GM12878 (cell line): ENCODE measurements around the gene A3GALT2. TPM values are rescaled to one million over a fixed set of nuclear protein-coding genes. Genes with fewer than 3 reads are reported as not detected.

Experiments used
- ATAC-seq: fragments of 200-7000 bp; cut with Tn5 transposase; 3 replicates; pipeline ENCODE4 v1.9.1; 2020; ENCODE audit warnings: mild to moderate bottlenecking, moderate library complexity
- BruUV-seq: library from RNA; stranded (reverse); fragments of 400-500 nt; replicated peaks from 2 replicates; lab custom pipeline; 2021; lab: Mats Ljungman, UMichigan
- CTCF ChIA-PET: fragments of 300-600 bp; sonication (Branson Sonifier 250); formaldehyde crosslinking; extraction: SDS; loops from one replicate; lab custom pipeline; 2021; ENCODE audit warnings: inconsistent platforms; lab: Yijun Ruan, JAX
- POLR2A ChIA-PET: fragments of 350-600 bp; formaldehyde crosslinking; extraction: SDS; loops from one replicate; lab custom pipeline; 2021; ENCODE audit warnings: inconsistent platforms; lab: Charles Lee
- RAD21 ChIA-PET: fragments of 300-600 bp; sonication (Branson Sonifier 250); formaldehyde crosslinking; loops from one replicate; lab custom pipeline; 2023; ENCODE audit warnings: antibody characterized with exemption; ENCODE audit not compliant: unreplicated experiment; lab: Charles Lee
- SMC1A ChIA-PET: fragments of 300-600 bp; sonication (Branson Sonifier 250); formaldehyde crosslinking; loops from one replicate; lab custom pipeline; 2023; ENCODE audit not compliant: unreplicated experiment, uncharacterized antibody; lab: Charles Lee
- DNase-seq: peaks from one replicate; pipeline ENCODE4 v3.0.0-alpha.2; 2011; ENCODE audit warnings: low read depth, low spot score
- FAIRE-seq: peaks from 3 replicates; lab custom pipeline; 2011; peaks lifted over from hg19 to GRCh38; lab: Jason Lieb, UNC
- H2AFZ ChIP-seq: 2 replicates; pipeline ENCODE4 v1.6.0; 2011; ENCODE audit warnings: low read depth, low read length, control low read depth; ENCODE audit not compliant: control insufficient read depth
- H3K27ac ChIP-seq: 2 replicates; pipeline ENCODE4 v1.5.1; 2011; ENCODE audit warnings: control low read depth; ENCODE audit not compliant: control insufficient read depth, insufficient read depth
- H3K27me3 ChIP-seq, 2 experiments: replicated peaks in 1 of 2; 2 replicates each; pipeline versions ENCODE4 v1.6.0 to v1.6.1; 2011; ENCODE audit warnings: low read length in 1 of 2; ENCODE audit not compliant: control insufficient read depth in 2 of 2, insufficient read depth in 2 of 2
- H3K36me3 ChIP-seq, 2 experiments: 2 replicates each; pipeline ENCODE4 v1.5.1; 2011; ENCODE audit warnings: low read length in 1 of 2; ENCODE audit not compliant: control insufficient read depth in 2 of 2, insufficient read depth in 2 of 2
- H3K4me1 ChIP-seq: 2 replicates; pipeline ENCODE4 v1.6.1; 2011; ENCODE audit warnings: mild to moderate bottlenecking, low read length, moderate library complexity, mixed read lengths; ENCODE audit not compliant: control insufficient read depth, insufficient read depth
- H3K4me2 ChIP-seq: 2 replicates; pipeline ENCODE4 v1.6.0; 2011; ENCODE audit warnings: control low read depth; ENCODE audit not compliant: control insufficient read depth, insufficient read depth
- H3K4me3 ChIP-seq: fragments of 200-600 bp; sonication (generic); 2 replicates; pipeline ENCODE4 v1.5.1; 2016
- H3K79me2 ChIP-seq: 2 replicates; pipeline ENCODE4 v1.6.0; 2011; ENCODE audit warnings: low read length; ENCODE audit not compliant: control insufficient read depth, insufficient read depth
- H3K9ac ChIP-seq: 2 replicates; pipeline ENCODE4 v1.8.0; 2011; ENCODE audit warnings: low read length, control low read depth, mixed read lengths; ENCODE audit not compliant: control insufficient read depth, insufficient read depth
- H3K9me3 ChIP-seq: replicated peaks from 3 replicates; pipeline ENCODE4 v1.5.1; 2011; ENCODE audit warnings: mild to moderate bottlenecking, low read length; ENCODE audit not compliant: control insufficient read depth, insufficient read depth
- H4K20me1 ChIP-seq: 2 replicates; pipeline ENCODE4 v1.6.0; 2011; ENCODE audit not compliant: control insufficient read depth, insufficient read depth
- HDAC6 ChIP-seq: fragments of 200-600 bp; sonication (generic); IDR thresholded peaks from one replicate; pipeline ENCODE4 v1.8.0; 2017; ENCODE audit warnings: antibody characterized with exemption; ENCODE audit not compliant: unreplicated experiment
- MTA3 ChIP-seq: IDR thresholded peaks from 2 replicates; pipeline ENCODE4 v1.6.1; 2012; ENCODE audit warnings: low read length, inconsistent platforms, borderline replicate concordance
- NR2C2 ChIP-seq: IDR thresholded peaks from 2 replicates; pipeline ENCODE4 v1.6.1; 2011; ENCODE audit warnings: borderline replicate concordance, low read depth; ENCODE audit not compliant: control insufficient read depth, insufficient read length
- PAX5 ChIP-seq: IDR thresholded peaks from 2 replicates; pipeline ENCODE4 v1.6.1; 2011; ENCODE audit warnings: low read depth, low read length, borderline replicate concordance
- TCF12 ChIP-seq: IDR thresholded peaks from 2 replicates; pipeline ENCODE4 v1.6.1; 2011; ENCODE audit warnings: low read depth, mild to moderate bottlenecking, low read length
- ZNF384 ChIP-seq: IDR thresholded peaks from 2 replicates; pipeline ENCODE4 v1.6.1; 2012; ENCODE audit warnings: low read depth, mild to moderate bottlenecking, low read length, improper control_type of control experiment, borderline replicate concordance
- WGBS: methylation state at CpG from one replicate; pipeline ENCODE4 v1.1.6; 2016; ENCODE audit warnings: low lambda C conversion rate; ENCODE audit not compliant: insufficient replicate concordance, insufficient coverage; ENCODE audit errors: missing lambda C conversion rate; 5-methylcytosine and 5-hydroxymethylcytosine counted together
- in situ Hi-C: fragments of 300-500 bp; cut with MboI; formaldehyde crosslinking; loops from 9 replicates; pipeline ENCODE4 v1.14.3; 2018; ENCODE audit warnings: mixed read lengths
- intact Hi-C: fragments of 100-400 bp; cut with micrococcal nuclease; formaldehyde crosslinking; loops from one replicate; pipeline ENCODE4 v1.14.2; 2022; ENCODE audit not compliant: unreplicated experiment
- polyA plus RNA-seq, 11 experiments: library from polyadenylated mRNA; depleted of rRNA in 4 of 11; unstranded in 6 of 11; stranded (reverse) in 5 of 11; fragments of >200 nt; fragmentation: Nextera tagmentation in 4 of 11; fragmentation: Illumina TruSeq in 1 of 11; extraction: Ambion mirVana in 4 of 11; extraction: Trizol in 1 of 11; gene quantifications; 1 replicate in 1 of 11; 2 replicates in 10 of 11; pipeline versions ENCODE4 v1.2.1 to v1.2.3, GENCODE V29; 2011 to 2016; ENCODE audit warnings: inconsistent platforms in 2 of 11, missing spikeins in 2 of 11, low read depth in 1 of 11
- total RNA-seq, 4 experiments: library from RNA; depleted of rRNA in 3 of 4; stranded (reverse); fragments of >200 nt in 3 of 4; fragmentation: Illumina TruSeq in 1 of 4; extraction: Trizol in 1 of 4; gene quantifications; 2 replicates each; pipeline versions ENCODE4 v1.2.1 to v1.2.3, GENCODE V29; 2013 to 2021
- TF ChIP-seq, protein P1 (sequence below): fragments of 450-650 bp; IDR thresholded peaks from 2 replicates; pipeline ENCODE4 v1.6.1; 2017; ENCODE audit warnings: antibody characterized with exemption, mild to moderate bottlenecking, moderate library complexity
- TF ChIP-seq, protein P2 (sequence below): fragments of 450-650 bp; IDR thresholded peaks from 2 replicates; pipeline ENCODE4 v1.6.1; 2017; ENCODE audit warnings: mild to moderate bottlenecking, low read depth, inconsistent platforms; ENCODE audit not compliant: poor library complexity, severe bottlenecking
- TF ChIP-seq, protein P3 (sequence below): IDR thresholded peaks from 2 replicates; pipeline ENCODE4 v1.6.1; 2012; ENCODE audit warnings: improper control_type of control experiment, low read depth, low read length; ENCODE audit not compliant: insufficient replicate concordance
- TF ChIP-seq, protein P4 (sequence below): IDR thresholded peaks from 2 replicates; pipeline ENCODE4 v1.6.1; 2011; ENCODE audit warnings: mild to moderate bottlenecking, low read depth, low read length, moderate library complexity; ENCODE audit not compliant: insufficient replicate concordance

The A3GALT2 gene
- total and polyA plus RNA-seq, 10 of the 15 experiments (the other 5 are each of a cell fraction or from before 2014, with no cell fraction given), result not detected

DNA sequence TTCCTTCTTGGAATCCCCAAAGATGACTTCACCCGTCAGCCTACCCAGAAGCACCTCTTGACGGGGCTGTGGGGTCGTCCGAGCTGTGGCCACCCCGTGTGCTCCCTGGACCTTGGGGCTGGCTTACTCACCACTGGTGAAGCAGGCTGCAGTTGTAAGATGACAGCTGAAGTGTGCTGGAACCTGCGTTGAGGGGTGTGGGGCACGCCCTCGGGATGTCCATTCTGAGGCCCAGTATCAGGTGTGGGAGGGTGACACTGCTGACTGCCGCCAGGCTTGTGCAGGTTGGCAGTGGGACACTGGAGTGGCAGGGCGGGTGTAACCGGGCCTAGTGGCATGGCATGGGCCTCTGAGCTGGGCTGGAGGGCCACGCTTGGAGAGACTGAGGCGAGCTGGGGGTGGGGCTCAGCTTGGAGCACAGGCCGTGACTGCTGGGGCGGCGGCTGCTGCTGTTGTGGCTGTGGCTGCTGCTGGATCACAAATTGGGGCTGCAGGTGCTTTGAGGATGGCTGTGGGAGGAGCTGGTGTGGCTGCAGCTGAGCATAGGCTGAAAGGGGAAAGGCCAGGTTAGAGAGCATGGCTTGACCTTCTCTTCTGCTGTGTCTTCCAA, 33.9 kb upstream of the A3GALT2 start (continued):
- TF ChIP-seq, protein P1, sequence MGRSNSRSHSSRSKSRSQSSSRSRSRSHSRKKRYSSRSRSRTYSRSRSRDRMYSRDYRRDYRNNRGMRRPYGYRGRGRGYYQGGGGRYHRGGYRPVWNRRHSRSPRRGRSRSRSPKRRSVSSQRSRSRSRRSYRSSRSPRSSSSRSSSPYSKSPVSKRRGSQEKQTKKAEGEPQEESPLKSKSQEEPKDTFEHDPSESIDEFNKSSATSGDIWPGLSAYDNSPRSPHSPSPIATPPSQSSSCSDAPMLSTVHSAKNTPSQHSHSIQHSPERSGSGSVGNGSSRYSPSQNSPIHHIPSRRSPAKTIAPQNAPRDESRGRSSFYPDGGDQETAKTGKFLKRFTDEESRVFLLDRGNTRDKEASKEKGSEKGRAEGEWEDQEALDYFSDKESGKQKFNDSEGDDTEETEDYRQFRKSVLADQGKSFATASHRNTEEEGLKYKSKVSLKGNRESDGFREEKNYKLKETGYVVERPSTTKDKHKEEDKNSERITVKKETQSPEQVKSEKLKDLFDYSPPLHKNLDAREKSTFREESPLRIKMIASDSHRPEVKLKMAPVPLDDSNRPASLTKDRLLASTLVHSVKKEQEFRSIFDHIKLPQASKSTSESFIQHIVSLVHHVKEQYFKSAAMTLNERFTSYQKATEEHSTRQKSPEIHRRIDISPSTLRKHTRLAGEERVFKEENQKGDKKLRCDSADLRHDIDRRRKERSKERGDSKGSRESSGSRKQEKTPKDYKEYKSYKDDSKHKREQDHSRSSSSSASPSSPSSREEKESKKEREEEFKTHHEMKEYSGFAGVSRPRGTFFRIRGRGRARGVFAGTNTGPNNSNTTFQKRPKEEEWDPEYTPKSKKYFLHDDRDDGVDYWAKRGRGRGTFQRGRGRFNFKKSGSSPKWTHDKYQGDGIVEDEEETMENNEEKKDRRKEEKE, result no peak
- TF ChIP-seq MTA3 (no peak), PAX5 (no peak)

DNA sequence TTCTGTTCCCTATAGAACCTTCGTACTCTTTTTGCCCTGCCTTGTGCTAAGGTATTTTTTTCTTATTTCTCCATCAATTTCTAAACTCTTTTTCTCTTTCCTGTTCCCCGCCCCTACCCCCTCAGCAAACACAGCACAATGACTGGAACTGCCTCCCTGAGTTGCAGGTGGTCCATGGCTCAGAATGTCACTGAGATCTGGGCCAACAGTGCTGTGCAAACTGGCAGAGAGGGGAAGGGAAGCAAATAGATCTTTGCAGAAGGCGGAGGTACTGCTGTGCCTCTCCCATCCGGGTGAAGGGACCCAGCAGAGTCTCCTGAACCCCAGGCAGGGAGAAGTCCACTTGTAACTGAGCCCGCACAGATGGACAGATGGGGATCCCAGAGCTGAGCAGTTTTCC, 32.6 kb upstream of the A3GALT2 start:
- WGBS, result 88% methylated on average over 5 of the region's 5 CpGs
- Histone ChIP-seq H3K4me3 (no peak overlapping the region), H3K4me2 (no peak overlapping the region), H2AFZ (no peak overlapping the region), H3K27me3 (no peaks in the 10 kb centered on the region), H3K9me3 (no peaks in the 10 kb centered on the region), H4K20me1 (no peaks in the 10 kb centered on the region), H3K4me1 (peaks cover 6% of the 10 kb centered on the region), H3K27ac (no peak overlapping the region), H3K79me2 (peaks cover 16% of the 10 kb centered on the region), H3K36me3 (no peaks in the 10 kb centered on the region), H3K9ac (no peak overlapping the region)
- in situ Hi-C loops, result no loop called here
- FAIRE-seq, result no peak
- no TSS peak for BruUV-seq
- intact Hi-C loops, result no loop called here
- ChIA-PET POLR2A (no interaction called here), RAD21 (interaction anchor here (1.4 kb wide), 1 partner anchor 226 kb away, joined by 3 read pairs; no protein-coding TSS in a partner anchor), CTCF (interaction anchor here (1.0 kb wide), 1 partner anchor 102 kb away, joined by 3 read pairs; no protein-coding TSS in a partner anchor), SMC1A (no interaction called here)
- no peak for ATAC-seq
- DNase-seq, result no peak
- no peak for TF ChIP-seq TCF12
- TF ChIP-seq, protein P2, sequence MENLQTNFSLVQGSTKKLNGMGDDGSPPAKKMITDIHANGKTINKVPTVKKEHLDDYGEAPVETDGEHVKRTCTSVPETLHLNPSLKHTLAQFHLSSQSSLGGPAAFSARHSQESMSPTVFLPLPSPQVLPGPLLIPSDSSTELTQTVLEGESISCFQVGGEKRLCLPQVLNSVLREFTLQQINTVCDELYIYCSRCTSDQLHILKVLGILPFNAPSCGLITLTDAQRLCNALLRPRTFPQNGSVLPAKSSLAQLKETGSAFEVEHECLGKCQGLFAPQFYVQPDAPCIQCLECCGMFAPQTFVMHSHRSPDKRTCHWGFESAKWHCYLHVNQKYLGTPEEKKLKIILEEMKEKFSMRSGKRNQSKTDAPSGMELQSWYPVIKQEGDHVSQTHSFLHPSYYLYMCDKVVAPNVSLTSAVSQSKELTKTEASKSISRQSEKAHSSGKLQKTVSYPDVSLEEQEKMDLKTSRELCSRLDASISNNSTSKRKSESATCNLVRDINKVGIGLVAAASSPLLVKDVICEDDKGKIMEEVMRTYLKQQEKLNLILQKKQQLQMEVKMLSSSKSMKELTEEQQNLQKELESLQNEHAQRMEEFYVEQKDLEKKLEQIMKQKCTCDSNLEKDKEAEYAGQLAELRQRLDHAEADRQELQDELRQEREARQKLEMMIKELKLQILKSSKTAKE, result no peak
- TF ChIP-seq, protein P3, sequence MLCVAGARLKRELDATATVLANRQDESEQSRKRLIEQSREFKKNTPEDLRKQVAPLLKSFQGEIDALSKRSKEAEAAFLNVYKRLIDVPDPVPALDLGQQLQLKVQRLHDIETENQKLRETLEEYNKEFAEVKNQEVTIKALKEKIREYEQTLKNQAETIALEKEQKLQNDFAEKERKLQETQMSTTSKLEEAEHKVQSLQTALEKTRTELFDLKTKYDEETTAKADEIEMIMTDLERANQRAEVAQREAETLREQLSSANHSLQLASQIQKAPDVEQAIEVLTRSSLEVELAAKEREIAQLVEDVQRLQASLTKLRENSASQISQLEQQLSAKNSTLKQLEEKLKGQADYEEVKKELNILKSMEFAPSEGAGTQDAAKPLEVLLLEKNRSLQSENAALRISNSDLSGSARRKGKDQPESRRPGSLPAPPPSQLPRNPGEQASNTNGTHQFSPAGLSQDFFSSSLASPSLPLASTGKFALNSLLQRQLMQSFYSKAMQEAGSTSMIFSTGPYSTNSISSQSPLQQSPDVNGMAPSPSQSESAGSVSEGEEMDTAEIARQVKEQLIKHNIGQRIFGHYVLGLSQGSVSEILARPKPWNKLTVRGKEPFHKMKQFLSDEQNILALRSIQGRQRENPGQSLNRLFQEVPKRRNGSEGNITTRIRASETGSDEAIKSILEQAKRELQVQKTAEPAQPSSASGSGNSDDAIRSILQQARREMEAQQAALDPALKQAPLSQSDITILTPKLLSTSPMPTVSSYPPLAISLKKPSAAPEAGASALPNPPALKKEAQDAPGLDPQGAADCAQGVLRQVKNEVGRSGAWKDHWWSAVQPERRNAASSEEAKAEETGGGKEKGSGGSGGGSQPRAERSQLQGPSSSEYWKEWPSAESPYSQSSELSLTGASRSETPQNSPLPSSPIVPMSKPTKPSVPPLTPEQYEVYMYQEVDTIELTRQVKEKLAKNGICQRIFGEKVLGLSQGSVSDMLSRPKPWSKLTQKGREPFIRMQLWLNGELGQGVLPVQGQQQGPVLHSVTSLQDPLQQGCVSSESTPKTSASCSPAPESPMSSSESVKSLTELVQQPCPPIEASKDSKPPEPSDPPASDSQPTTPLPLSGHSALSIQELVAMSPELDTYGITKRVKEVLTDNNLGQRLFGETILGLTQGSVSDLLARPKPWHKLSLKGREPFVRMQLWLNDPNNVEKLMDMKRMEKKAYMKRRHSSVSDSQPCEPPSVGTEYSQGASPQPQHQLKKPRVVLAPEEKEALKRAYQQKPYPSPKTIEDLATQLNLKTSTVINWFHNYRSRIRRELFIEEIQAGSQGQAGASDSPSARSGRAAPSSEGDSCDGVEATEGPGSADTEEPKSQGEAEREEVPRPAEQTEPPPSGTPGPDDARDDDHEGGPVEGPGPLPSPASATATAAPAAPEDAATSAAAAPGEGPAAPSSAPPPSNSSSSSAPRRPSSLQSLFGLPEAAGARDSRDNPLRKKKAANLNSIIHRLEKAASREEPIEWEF, result no peak
- TF ChIP-seq ZNF384, result no peak
- TF ChIP-seq NR2C2, result no peak
- TF ChIP-seq, protein P4, sequence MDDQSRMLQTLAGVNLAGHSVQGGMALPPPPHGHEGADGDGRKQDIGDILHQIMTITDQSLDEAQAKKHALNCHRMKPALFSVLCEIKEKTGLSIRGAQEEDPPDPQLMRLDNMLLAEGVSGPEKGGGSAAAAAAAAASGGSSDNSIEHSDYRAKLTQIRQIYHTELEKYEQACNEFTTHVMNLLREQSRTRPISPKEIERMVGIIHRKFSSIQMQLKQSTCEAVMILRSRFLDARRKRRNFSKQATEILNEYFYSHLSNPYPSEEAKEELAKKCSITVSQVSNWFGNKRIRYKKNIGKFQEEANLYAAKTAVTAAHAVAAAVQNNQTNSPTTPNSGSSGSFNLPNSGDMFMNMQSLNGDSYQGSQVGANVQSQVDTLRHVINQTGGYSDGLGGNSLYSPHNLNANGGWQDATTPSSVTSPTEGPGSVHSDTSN, result no peak
- no peak for TF ChIP-seq HDAC6
